ENCODE data around the gene KLHL14. TPM values are rescaled to one million over a fixed set of nuclear protein-coding genes. Genes with fewer than 3 reads are reported as not detected.
"Not testable (repeated sequence)": the region's sequence is repeated elsewhere in the genome, so short reads cannot be mapped to it uniquely, and the experiment has no call there.

The KLHL14 gene
- polyA plus RNA-seq, 3 donors, result 0.12 to 0.79 (median 0.22) TPM

DNA sequence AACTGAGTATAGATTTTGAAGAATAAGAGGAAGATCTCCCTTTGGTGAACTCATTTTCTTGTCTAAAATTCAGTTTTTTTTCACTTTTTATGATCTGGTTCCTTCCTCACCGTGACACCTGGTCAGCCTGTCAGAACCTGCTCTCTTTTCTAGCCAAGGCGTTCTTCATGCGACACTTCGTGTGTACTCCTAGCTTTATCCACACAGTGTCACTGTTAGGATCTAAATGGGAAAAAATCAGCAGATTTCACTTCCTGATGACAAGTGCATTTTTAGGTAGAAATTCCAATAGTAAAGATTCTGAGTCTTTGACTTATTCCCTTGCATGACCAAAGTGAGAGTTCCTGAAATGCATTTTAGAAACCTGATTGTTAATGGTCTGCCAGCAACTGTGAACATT, 89.8 kb downstream of the KLHL14 start:
- 65 to 80% (median 72%) methylated on average over 4 of the region's 4 CpGs for WGBS, 3 donors

DNA sequence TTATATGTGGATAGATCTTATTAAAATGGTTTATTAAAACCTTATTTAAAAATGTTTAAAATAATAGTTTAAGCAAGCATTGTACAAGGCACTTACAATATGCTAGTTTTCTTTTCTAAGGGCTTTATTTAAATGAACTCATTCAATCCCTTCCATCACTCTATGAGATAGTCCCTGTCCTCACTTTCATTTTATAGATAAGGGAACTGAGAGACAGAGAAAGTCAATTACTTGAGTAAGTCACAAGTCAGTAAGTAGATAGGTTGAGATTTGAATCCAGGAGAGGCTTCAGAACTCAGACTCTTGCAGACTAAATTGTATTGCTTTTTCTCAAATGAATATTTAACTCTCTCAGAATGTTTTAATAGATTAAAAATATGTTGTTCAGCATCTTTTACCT, 95.2 kb downstream of the KLHL14 start:
- H3K27ac ChIP-seq (ENCODE audit: low read depth, low read length), result no peak overlapping the region

More for the DNA sequence above, 89.8 kb downstream of the KLHL14 start:
- H3K27ac ChIP-seq (ENCODE audit: low read depth, low read length), result no peak overlapping the region

DNA sequence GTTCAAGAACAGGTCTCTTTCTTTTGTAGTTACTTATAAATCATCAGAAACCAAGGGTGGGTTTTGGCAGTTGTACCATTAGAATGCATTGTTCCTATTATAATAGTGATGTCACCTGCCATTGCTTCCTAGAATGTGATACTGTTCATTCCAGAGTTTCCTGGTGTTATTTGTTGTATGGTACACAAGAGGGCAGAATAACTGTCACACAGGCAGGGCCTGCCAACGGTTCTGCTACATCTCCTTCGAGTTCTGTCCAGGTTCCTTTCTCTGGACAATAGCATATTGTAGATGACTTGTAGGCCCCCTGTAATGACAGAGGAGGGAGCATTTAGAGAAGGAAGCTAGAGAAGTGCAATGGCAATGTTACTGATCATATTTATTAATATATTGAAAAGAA, 98.3 kb downstream of the KLHL14 start:
- 34 to 48% (median 36%) methylated on average over 2 of the region's 2 CpGs for WGBS, 3 donors

DNA sequence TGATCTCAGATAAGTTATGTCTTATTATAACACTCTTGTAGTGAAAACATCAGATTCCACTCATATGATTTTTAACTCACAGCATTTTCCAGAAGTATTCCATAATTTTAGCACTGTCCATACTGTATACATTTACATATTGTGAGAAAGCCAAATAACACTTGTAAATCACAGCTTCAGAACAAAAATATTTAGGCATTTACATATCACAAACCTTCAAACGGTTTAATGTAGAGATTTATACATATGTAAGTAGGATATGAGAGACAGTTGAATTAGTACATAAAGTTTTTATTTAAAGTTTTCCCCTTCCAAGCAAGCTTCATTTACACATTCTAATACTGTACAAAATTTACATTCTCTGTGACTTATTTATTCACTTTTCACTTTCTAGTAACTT, 100.4 kb downstream of the KLHL14 start:
- 46 to 64% (median 60%) methylated on average over 1 of the region's 1 CpG for WGBS, 3 donors

More for the DNA sequence above, 98.3 kb downstream of the KLHL14 start:
- H3K27ac ChIP-seq (ENCODE audit: low read depth, low read length), result no peak overlapping the region

DNA sequence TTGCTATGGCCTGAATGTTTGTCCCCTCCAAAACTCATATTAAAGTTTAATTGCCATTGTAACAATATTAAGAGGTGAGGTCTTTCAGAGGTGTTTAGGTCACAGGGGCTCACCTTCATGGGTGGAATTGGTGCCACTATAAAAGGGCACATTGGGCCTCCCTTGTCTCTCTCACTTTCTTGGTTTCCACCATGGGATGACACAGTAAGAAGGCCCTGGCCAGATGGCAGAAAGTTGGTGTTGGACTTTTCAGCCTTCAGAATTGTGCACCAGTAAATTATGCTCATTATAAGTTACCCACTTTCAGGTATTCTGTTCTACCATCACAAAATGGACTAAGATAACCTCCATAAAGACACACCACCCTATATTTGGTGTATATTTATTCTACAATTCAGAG, 102.1 kb downstream of the KLHL14 start:
- H3K27ac ChIP-seq (ENCODE audit: low read depth, low read length), result no peak overlapping the region

More for the DNA sequence above, 100.4 kb downstream of the KLHL14 start:
- no peak overlapping the region for H3K27ac ChIP-seq (ENCODE audit: low read depth, low read length)

DNA sequence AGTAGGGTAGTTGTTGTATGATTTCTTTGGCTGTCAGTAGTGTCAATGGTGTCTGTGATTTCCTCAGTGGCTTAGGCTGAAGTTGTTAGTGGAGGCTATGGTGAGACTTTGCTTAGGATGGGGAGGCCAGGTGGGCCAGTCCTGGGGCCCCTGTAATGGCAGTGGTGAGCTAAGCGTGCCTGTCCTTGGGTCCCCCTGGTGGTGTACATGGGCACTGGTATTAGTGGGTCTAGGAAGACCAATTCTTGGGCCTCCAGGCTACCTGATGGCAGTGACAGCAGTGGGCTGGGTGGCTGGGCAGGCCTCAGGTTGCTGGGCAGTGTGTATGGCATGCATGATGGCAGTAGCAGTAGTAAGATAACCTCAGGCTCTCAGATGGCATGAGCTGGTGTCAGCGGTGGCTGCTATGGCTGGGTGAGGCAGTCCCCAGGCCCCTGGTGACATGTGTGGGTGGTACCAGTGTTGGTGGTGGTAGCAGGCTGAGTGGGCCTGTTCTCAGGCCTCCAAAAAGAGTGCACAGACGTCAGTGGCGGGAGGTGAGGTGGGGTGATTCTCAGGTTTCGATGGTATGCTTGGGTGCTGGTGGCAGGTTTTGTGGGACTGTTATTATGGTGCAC, 103.2 kb downstream of the KLHL14 start:
- WGBS, 3 donors, result 73 to 84% (median 74%) methylated on average over 5 of the region's 5 CpGs

DNA sequence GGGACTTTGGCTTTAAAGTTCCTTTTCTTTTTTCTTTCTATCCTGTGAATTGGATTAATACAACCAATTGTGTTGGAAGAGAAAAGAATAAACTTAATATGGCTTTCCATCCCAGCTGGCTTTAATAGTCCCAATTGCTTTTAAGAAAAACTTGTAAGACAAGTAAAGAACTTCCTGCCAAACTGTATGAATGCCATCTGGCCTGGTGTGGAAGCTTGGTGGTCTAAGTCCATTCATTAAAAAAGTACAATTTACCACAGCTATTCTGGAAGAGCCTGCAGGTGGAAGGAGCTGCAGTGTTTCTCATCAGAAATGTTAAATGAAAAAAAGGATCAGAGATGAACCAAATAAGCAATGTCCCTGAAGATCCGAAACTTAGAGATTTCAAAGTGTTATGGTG, 103.9 kb downstream of the KLHL14 start:
- WGBS, 3 donors, result 92 to 97% (median 93%) methylated on average over 1 of the region's 1 CpG
- no peak overlapping the region for H3K27ac ChIP-seq (ENCODE audit: low read depth, low read length)

More for the DNA sequence above, 103.2 kb downstream of the KLHL14 start:
- H3K27ac ChIP-seq (ENCODE audit: low read depth, low read length), result no peak overlapping the region

DNA sequence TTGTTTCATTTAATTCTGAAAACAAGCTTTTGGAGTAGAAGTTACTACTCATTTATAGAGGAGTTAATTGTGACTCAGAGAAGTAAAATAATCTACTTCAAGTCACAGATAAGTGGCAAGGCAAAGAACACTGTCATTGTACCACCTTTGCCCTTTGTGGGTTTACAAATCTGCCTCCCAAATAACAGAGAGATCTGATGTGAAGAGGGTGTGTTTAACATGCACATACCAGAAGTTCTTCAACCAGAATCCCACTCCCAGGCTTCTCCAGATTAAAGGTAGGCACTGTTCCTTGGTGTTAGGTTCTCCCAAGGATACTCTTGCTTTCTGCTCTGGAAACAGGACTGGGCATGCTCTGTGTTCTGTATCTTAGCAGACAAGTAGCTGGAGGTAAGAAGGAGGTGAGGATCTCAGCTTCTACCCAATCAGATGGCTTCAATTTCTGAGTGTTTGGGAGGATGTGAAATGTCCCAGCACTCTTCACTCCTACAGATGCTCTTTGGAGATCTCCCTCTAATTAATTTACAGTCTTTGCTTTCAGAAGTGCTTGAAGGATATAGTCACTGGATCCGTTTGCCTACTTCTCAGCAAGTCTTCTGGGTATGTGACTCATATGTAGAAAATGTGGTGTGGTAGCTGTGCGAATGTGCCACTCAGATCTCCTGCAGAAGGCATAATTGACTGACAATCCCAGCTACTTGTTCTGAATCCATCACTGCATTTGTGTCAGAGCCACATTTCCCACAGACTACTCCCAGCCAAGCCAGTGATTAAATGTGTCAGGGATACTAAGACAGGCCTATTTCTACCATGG, 111.1 kb downstream of the KLHL14 start:
- no peak overlapping the region for H3K27ac ChIP-seq (ENCODE audit: low read depth, low read length)
- WGBS, 3 donors, result 58 to 78% (median 63%) methylated on average over 2 of the region's 2 CpGs

DNA sequence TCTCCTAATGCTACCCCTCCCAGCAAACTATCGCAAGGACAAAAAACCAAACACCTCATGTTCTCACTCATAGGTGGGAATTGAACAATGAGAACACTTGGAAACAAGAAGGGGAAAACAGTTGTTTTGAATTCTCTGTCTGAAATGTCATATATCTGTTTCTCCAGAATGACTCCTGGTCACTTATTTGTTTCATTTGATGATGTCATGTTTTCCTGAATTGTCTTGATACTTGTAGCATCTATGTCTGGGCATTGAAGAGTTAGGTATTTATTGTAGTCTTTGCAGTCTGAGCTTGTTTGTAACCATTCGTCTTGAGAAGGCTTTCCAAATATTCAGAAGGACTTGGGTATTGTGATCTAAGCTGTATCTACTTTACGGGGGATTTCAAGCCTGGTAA, 118.3 kb downstream of the KLHL14 start:
- WGBS, 3 donors, result 88 to 93% (median 91%) methylated on average over 3 of the region's 3 CpGs

DNA sequence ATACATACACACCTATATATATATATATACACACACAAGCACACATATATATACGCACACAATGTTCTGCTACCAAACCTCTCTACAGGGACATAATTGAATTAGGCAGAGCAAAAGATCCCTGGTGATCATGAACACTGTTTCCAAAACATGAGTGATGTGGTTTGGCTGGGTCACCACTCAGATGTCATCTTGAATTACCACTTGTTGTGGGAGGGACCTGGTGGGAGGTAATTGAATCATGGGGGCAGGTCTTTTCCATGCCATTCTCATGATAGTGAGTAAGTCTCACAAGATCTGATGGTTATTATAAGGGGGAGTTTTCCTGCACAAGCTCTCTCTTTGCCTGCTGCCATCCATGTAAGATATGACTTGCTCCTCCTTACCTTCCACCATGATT, 135.2 kb downstream of the KLHL14 start:
- H3K27ac ChIP-seq (ENCODE audit: low read depth, low read length), result not testable (repeated sequence)
- WGBS, 3 donors, result 85 to 96% (median 88%) methylated on average over 1 of the region's 1 CpG

More for the DNA sequence above, 118.3 kb downstream of the KLHL14 start:
- not testable (repeated sequence) for H3K27ac ChIP-seq (ENCODE audit: low read depth, low read length)

DNA sequence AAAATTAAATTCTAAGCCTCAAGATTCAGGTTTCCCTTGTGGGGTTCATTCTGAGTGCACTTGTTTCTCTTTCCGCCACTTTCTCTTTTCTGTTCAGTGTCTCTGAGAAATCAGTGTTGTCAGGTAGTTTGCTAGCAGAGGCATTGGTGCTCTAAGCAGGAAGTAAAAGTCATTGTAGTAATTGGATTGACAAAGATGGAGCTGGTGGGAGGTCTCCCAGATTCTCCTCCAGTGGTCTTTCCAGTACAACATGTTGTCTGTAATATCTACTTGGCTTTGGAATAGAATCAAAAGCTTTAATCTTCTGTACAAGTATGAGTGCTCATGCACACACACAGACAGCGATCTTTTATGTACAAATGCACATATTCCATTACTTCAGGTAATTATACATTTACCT, 135.6 kb downstream of the KLHL14 start:
- 75 to 88% (median 86%) methylated on average over 2 of the region's 2 CpGs for WGBS, 3 donors
- H3K27ac ChIP-seq (ENCODE audit: low read depth, low read length), result no peak overlapping the region

DNA sequence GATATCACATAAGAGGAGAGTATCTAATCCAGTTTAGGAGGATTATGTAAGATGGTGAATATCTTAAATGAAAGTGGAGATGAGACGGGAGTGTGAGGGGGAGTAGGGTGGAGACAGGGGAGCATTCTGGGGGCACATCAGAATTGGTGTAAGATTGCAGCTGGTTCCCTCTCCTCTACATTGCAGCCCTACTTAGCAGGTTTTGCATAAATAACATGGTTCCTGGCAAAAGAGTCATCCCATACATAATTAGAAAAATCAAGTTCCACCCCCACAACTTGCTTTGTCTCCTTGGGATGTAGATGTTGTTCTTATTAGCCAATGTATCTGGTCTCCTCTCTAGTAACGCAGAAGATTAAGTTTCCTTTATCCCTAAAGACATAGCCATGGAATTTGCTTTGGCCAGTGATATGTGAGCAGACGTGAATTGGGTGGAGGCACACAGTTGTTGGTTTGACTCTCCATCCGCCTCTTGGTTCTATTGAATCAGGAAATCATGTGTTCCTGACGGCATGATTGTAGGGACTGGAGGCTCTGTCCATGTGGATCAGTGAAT, 137.9 kb downstream of the KLHL14 start:
- WGBS, 3 donors, result 70 to 82% (median 77%) methylated on average over 5 of the region's 5 CpGs
- H3K27ac ChIP-seq (ENCODE audit: low read depth, low read length), result no peak overlapping the region

DNA sequence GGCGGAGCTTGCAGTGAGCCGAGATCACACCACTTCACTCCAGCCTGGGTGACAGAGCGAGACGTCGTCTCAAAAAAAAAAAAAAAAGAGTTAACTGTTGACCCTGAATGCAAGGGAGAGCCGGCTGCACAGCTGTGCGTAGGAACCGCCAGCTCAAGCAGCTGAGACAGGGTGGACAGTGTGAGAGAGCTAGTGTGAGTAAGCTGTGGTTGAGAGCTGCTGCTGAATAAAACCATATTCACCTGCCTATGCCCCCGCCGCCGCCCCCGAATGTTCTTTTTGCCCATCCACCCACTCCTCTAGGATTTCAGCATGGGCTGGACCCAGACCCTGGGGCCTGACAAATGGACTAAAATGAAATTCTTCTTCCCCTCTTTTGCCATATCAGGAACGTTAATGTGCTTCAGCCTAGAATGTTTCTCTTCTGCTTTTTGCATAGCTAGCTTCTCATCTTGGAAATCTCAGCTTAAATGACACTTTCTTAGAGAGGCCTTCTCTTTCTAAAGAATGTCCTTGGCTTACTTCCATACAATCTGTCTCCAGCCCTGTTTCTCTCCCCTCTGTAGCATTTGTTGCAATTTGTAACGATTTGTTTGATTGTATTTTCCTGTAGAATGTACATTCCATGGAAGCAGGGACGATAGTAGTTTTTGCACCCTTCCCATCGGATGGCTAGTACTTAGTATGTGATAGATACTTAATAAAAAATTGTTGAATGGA, 142.7 kb downstream of the KLHL14 start:
- H3K27ac ChIP-seq (ENCODE audit: low read depth, low read length), result no peak overlapping the region
- 69 to 77% (median 75%) methylated on average over 14 to 16 of the region's 16 CpGs for WGBS, 3 donors

DNA sequence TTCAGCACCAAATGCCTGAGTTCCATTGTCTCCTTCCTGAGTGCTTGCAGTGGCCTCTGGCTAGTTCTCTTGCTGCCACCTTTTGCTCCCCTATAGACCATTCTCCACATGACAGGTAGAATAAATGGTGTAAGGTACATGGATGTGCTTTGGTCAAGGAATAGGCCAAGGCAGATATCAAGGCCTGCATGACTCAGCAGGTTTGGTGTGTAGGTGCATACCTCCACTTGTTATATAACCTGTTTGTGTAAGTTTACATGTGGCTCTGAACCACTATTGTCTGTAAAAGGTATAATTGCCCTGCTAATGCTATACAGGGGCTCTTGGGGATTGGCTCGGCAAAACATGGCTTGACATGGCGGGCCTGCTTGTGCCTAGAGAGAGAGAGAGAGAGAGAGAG, 143.5 kb downstream of the KLHL14 start:
- H3K27ac ChIP-seq (ENCODE audit: low read depth, low read length), result no peak overlapping the region
- WGBS, 3 donors, result 93 to 100% (median 94%) methylated on average over 2 of the region's 2 CpGs

DNA sequence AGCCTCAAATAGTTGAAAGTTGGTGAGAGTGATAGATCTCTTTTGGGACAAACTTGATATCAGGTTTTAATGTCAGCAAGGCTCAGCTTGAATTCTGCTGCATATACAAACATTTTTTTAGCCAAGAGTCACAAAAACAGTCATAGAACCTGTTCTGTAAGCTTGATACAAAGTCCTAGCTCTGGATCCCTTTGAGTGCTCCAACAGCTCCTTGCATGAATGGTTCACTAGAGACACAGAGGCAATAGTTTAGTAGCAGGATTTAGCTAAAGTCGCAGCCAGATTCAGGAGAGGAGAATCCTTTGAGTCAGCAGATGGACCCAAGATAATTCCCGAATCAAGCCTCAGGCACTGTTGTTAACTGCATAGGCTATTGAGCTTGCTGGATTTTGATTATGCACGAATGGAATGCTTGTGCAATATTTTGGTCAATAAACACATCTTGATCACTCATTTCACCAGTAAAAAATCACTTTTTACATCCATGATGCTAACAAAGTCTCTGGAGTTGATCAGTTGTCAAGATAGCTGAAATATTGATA, 148.6 kb downstream of the KLHL14 start:
- WGBS, 3 donors, result 80 to 83% (median 81%) methylated on average over 3 of the region's 3 CpGs
- H3K27ac ChIP-seq (ENCODE audit: low read depth, low read length), result no peak overlapping the region

DNA sequence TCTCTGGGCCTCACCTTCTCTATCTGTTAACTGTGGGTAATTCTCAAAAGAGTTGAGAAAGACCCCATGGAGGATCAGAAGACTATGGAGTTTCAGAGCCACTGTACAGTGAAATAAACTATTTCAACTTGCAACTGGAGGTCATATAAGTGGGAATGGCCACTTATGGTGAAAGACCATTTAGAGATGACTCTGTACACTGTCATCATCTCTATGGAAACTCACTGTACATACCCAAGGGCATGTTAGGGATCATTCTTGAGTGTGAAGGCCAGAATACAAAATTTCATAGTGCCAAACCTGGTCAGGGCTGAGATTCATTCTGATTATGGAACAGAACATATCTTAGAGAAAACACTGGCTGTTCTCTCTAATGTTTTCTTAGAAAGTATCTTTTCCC, 149.3 kb downstream of the KLHL14 start:
- H3K27ac ChIP-seq (ENCODE audit: low read depth, low read length), result no peak overlapping the region
